NCI-H1436 treated with DMSO at 0.1 percent for 48 hours (cell line): Measurements from ENCODE around the gene SETBP1.

Source experiments
- DNase-seq: peaks from one replicate; lab custom pipeline; 2025; lab: John Stamatoyannopoulos, UW

SETBP1 gene

GRCh38 chr18:44904768-44905167 is 224.1 kb downstream of the SETBP1 start:
- DNase-seq = no peak

GRCh38 chr18:44909191-44909719 is 228.6 kb downstream of the SETBP1 start:
- no peak for DNase-seq

GRCh38 chr18:44911260-44911659 is 230.6 kb downstream of the SETBP1 start:
- DNase-seq = no peak

GRCh38 chr18:44911773-44912172 is 231.1 kb downstream of the SETBP1 start:
- no peak for DNase-seq

GRCh38 chr18:44912740-44913478 is 232.2 kb downstream of the SETBP1 start:
- no peak for DNase-seq

- no peak for DNase-seq
Observed at GRCh38 chr18:44914028-44914427, 233.3 kb downstream of the SETBP1 start.

- DNase-seq = no peak
Observed at GRCh38 chr18:44915213-44915612, 234.5 kb downstream of the SETBP1 start.

GRCh38 chr18:44915661-44916060 is 235.0 kb downstream of the SETBP1 start:
- no peak for DNase-seq

GRCh38 chr18:44916429-44917207 is 235.9 kb downstream of the SETBP1 start:
- DNase-seq = no peak

GRCh38 chr18:44917216-44918141 is 236.8 kb downstream of the SETBP1 start:
- DNase-seq = no peak

- DNase-seq = no peak
Observed at GRCh38 chr18:44918142-44918476, 237.4 kb downstream of the SETBP1 start.

GRCh38 chr18:44920441-44920840 is 239.8 kb downstream of the SETBP1 start:
- no peak for DNase-seq

- DNase-seq = no peak
Observed at GRCh38 chr18:44921974-44922373, 241.3 kb downstream of the SETBP1 start.

GRCh38 chr18:44922968-44923367 is 242.3 kb downstream of the SETBP1 start:
- no peak for DNase-seq

- DNase-seq = no peak
Observed at GRCh38 chr18:44924785-44925499, 244.3 kb downstream of the SETBP1 start.

- no peak for DNase-seq
Observed at GRCh38 chr18:44927127-44927849, 246.6 kb downstream of the SETBP1 start.

GRCh38 chr18:44934901-44935300 is 254.2 kb downstream of the SETBP1 start:
- no peak for DNase-seq

GRCh38 chr18:44935455-44935854 is 254.8 kb downstream of the SETBP1 start:
- no peak for DNase-seq

GRCh38 chr18:44936485-44936884 is 255.8 kb downstream of the SETBP1 start:
- no peak for DNase-seq

GRCh38 chr18:44937960-44938719 is 257.5 kb downstream of the SETBP1 start:
- DNase-seq = peak; percentile 68
